Sigmoid colon (tissue), 4 donors: ENCODE measurements around the gene IL27RA.

Experiments used
- EP300 ChIP-seq, 4 donors: sonication (generic); formaldehyde crosslinking; IDR thresholded peaks; one replicate each; pipeline ENCODE4 v1.6.1; 2017; ENCODE audit warnings: antibody characterized with exemption in 4 of 4
- POLR2A ChIP-seq, 2 donors: fragments of 450-650 bp; IDR thresholded peaks; one replicate each; pipeline ENCODE4 v1.6.1; 2016; ENCODE audit warnings: antibody characterized with exemption in 2 of 2, mild to moderate bottlenecking in 2 of 2, moderate library complexity in 2 of 2
- POLR2AphosphoS5 ChIP-seq, 4 donors: sonication (generic); formaldehyde crosslinking; IDR thresholded peaks; one replicate each; pipeline ENCODE4 v1.6.1; 2017; ENCODE audit warnings: antibody characterized with exemption in 4 of 4
- TF ChIP-seq, protein P1 (sequence below), 4 experiments: fragments of 450-650 bp in 3 of 4; fragments of 200-600 bp in 1 of 4; IDR thresholded peaks; one replicate each; pipeline ENCODE4 v1.5.1; 2016 to 2019; ENCODE audit warnings: antibody characterized with exemption in 4 of 4, mild to moderate bottlenecking in 3 of 4, moderate library complexity in 2 of 4

DNA sequence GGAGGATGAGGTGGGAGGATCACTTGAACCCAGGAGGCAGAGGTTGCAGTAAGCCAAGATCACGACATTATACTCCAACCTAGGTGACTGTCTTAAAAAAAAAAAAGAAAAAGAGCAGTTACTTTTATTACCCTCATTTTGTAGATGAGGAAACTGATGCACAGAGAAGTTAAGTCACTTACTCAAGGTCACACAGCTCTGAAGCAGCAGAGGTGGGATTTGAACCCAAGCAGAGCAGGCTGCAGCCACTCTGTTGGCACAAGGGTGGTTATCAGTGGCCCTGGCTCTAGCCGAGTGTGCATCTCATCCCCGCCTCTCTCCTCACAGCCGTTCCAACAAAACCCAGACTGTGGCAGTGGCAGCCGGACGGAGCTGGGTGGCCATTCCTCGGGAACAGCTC is 7.6 kb downstream of the IL27RA start:
- TF ChIP-seq EP300 (IDR thresholded peaks at IDR 0.05), result no peak
- TF ChIP-seq, protein P1, sequence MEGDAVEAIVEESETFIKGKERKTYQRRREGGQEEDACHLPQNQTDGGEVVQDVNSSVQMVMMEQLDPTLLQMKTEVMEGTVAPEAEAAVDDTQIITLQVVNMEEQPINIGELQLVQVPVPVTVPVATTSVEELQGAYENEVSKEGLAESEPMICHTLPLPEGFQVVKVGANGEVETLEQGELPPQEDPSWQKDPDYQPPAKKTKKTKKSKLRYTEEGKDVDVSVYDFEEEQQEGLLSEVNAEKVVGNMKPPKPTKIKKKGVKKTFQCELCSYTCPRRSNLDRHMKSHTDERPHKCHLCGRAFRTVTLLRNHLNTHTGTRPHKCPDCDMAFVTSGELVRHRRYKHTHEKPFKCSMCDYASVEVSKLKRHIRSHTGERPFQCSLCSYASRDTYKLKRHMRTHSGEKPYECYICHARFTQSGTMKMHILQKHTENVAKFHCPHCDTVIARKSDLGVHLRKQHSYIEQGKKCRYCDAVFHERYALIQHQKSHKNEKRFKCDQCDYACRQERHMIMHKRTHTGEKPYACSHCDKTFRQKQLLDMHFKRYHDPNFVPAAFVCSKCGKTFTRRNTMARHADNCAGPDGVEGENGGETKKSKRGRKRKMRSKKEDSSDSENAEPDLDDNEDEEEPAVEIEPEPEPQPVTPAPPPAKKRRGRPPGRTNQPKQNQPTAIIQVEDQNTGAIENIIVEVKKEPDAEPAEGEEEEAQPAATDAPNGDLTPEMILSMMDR (IDR thresholded peaks at IDR 0.05), result no peak
- TF ChIP-seq POLR2A (IDR thresholded peaks at IDR 0.05), result no peak
- TF ChIP-seq POLR2AphosphoS5 (IDR thresholded peaks at IDR 0.05), result no peak
